Prostate gland (tissue), 2 donors: ENCODE measurements around the gene LRIT3. TPM values are rescaled to one million over a fixed set of nuclear protein-coding genes. Genes with fewer than 3 reads are reported as not detected.

Experiments
- DNase-seq: peaks from one replicate; pipeline ENCODE4 v3.0.0-alpha.2; 2019; ENCODE audit warnings: low spot score
- H3K27ac ChIP-seq, 2 donors: fragments of 200-600 bp; sonication (generic); 2 replicates each; pipeline ENCODE4 v1.5.1; 2017 to 2019
- H3K27me3 ChIP-seq: fragments of 200-600 bp; sonication (generic); replicated peaks from 2 replicates; pipeline ENCODE4 v1.5.1; 2019; ENCODE audit not compliant: insufficient read depth
- H3K36me3 ChIP-seq, 2 donors: fragments of 200-600 bp; sonication (generic); 1 replicate in 1 of 2; 2 replicates in 1 of 2; pipeline versions ENCODE4 v1.5.1 to v1.8.1; 2017 to 2019
- H3K4me1 ChIP-seq: fragments of 200-600 bp; sonication (generic); replicated peaks from 2 replicates; pipeline ENCODE4 v1.5.1; 2019
- H3K4me3 ChIP-seq, 2 donors: fragments of 200-600 bp; sonication (generic); 2 replicates each; pipeline ENCODE4 v1.5.1; 2017 to 2019
- H3K9me3 ChIP-seq: fragments of 200-600 bp; sonication (generic); 2 replicates; pipeline ENCODE4 v1.5.1; 2017
- CTCF ChIP-seq, 4 experiments: fragments of 200-600 bp in 2 of 4; fragments of 450-650 bp in 2 of 4; sonication (generic) in 2 of 4; IDR thresholded peaks; 1 replicate in 3 of 4; 2 replicates in 1 of 4; pipeline ENCODE4 v1.5.1; 2016 to 2019; ENCODE audit warnings: antibody characterized with exemption in 4 of 4, mild to moderate bottlenecking in 2 of 4, moderate library complexity in 2 of 4
- POLR2A ChIP-seq: fragments of 450-650 bp; IDR thresholded peaks from one replicate; pipeline ENCODE4 v1.6.1; 2016; ENCODE audit warnings: antibody characterized with exemption, mild to moderate bottlenecking
- POLR2AphosphoS5 ChIP-seq: sonication (generic); formaldehyde crosslinking; IDR thresholded peaks from one replicate; pipeline ENCODE4 v1.6.1; 2017; ENCODE audit warnings: antibody characterized with exemption
- WGBS: methylation state at CpG from one replicate; pipeline ENCODE4 v1.1.5; 2018; 5-methylcytosine and 5-hydroxymethylcytosine counted together
- intact Hi-C: fragments of 100-400 bp; cut with DNase I; formaldehyde crosslinking; loops from one replicate; pipeline ENCODE4 v1.14.2; 2022
- total RNA-seq, 2 donors: library from RNA; depleted of rRNA; stranded (reverse); fragments of >200 nt; gene quantifications; one replicate each; pipeline ENCODE4 v1.1.0, GENCODE V29; 2016

The LRIT3 gene
- total RNA-seq, 2 donors from 2014 or later = 0.11 to 0.27 TPM

DNA sequence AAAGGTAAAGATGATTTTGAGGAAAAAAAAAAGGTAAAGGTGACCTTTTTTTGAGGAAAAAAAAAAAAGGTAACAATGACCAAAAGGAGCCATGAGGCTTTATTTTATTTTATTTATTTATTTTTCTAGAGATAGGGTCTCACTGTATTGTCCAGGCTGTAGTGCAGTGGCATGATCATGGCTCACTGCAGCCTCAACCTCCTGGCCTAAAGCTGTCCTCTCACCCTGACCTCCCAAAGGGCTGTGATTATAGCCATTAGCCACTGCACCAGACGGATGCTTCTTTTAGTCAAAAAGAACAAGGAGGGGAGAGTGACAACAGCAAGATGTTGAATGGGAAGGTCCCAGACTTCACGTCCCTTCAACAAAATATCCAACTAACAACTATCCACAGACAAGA lies 30.4 kb downstream of the LRIT3 start:
- intact Hi-C loops = no loop called here
- Histone ChIP-seq H3K4me3 (no peak overlapping the region), H3K27ac (no peak overlapping the region), H3K27me3 (no peaks in the 10 kb centered on the region), H3K4me1 (peaks cover 10% of the 10 kb centered on the region), H3K9me3 (no peaks in the 10 kb centered on the region), H3K36me3 (no peaks in the 10 kb centered on the region)
- TF ChIP-seq POLR2A = no peak
- no peak for TF ChIP-seq POLR2AphosphoS5
- TF ChIP-seq CTCF (IDR thresholded peaks at IDR 0.05) = no peak
- no peak for DNase-seq
- WGBS = 76% methylated on average over 2 of the region's 2 CpGs

DNA sequence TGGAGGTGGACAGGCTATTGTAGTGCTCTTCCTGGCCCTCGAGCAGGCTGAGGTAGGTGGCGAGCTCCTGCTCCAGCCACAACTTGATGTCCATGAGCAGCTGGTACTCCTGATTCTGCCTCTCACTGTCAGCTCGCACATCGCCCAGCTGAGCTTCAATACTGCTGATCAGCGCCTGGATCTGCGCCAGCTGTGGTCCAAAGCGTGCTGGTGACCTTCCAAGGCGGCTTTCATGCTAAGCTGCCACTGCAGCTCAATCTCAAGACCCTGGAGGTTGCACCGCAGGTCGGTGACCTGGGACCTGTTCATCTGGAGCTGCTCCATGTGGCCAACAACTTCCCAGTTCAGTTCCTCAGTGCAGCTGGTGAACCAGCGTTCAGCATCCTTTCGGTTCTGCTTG lies 31.2 kb downstream of the LRIT3 start:
- intact Hi-C loops = no loop called here
- Histone ChIP-seq H3K36me3 (no peaks in the 10 kb centered on the region), H3K4me1 (peaks cover 5% of the 10 kb centered on the region), H3K27ac (no peak overlapping the region), H3K9me3 (no peaks in the 10 kb centered on the region), H3K27me3 (no peaks in the 10 kb centered on the region), H3K4me3 (no peak overlapping the region)
- no peak for DNase-seq
- WGBS = 83% methylated on average over 12 of the region's 12 CpGs
- TF ChIP-seq POLR2A = no peak
- TF ChIP-seq CTCF (IDR thresholded peaks at IDR 0.05) = no peak
- TF ChIP-seq POLR2AphosphoS5 = no peak

GRCh38 chr4:109879636-109880314 lies 31.9 kb downstream of the LRIT3 start:
- Histone ChIP-seq H3K36me3 (no peaks in the 10 kb centered on the region), H3K4me1 (no peaks in the 10 kb centered on the region), H3K4me3 (no peak overlapping the region), H3K9me3 (no peaks in the 10 kb centered on the region), H3K27ac (no peak overlapping the region), H3K27me3 (no peaks in the 10 kb centered on the region)
- 91% methylated on average over 7 of the region's 7 CpGs for WGBS
- DNase-seq = no peak
- no peak for TF ChIP-seq POLR2AphosphoS5
- no peak for TF ChIP-seq POLR2A
- TF ChIP-seq CTCF (IDR thresholded peaks at IDR 0.05) = no peak
- intact Hi-C loops = no loop called here

- Histone ChIP-seq H3K27ac (no peak overlapping the region), H3K4me3 (no peak overlapping the region), H3K27me3 (no peaks in the 10 kb centered on the region), H3K4me1 (no peaks in the 10 kb centered on the region), H3K9me3 (no peaks in the 10 kb centered on the region), H3K36me3 (no peaks in the 10 kb centered on the region)
- no peak for TF ChIP-seq CTCF (IDR thresholded peaks at IDR 0.05)
- no peak for TF ChIP-seq POLR2A
- no peak for TF ChIP-seq POLR2AphosphoS5
- intact Hi-C loops = no loop called here
- no peak for DNase-seq
Observed at GRCh38 chr4:109886303-109886702, 38.4 kb downstream of the LRIT3 start.

- 52% methylated on average over 6 of the region's 6 CpGs for WGBS
- Histone ChIP-seq H3K36me3 (no peaks in the 10 kb centered on the region), H3K9me3 (no peaks in the 10 kb centered on the region), H3K4me3 (no peak overlapping the region), H3K27me3 (no peaks in the 10 kb centered on the region), H3K4me1 (no peaks in the 10 kb centered on the region), H3K27ac (no peak overlapping the region)
- intact Hi-C loops = no loop called here
- no peak for DNase-seq
- TF ChIP-seq POLR2A (no peak), POLR2AphosphoS5 (no peak), CTCF (IDR thresholded peaks at IDR 0.05) (no peak)
Observed at GRCh38 chr4:109887071-109887470, 39.2 kb downstream of the LRIT3 start.
